SK-N-MC (cell line): ENCODE data around the gene PCDHGA9.
"Not testable (repeated sequence)": the region's sequence is repeated elsewhere in the genome, so short reads cannot be mapped to it uniquely, and the experiment has no call there.

Source experiments
- DNase-seq: peaks from one replicate; pipeline ENCODE4 v3.0.0-alpha.2; 2011; ENCODE audit warnings: low read depth, low spot score
- H3K27ac ChIP-seq: fragments of 200-600 bp; sonication (generic); 2 replicates; pipeline ENCODE4 v1.5.1; 2016; ENCODE audit warnings: mixed run types
- H3K36me3 ChIP-seq: fragments of 200-600 bp; sonication (generic); 2 replicates; pipeline ENCODE4 v1.6.1; 2017; ENCODE audit warnings: antibody characterized with exemption, low read length, mixed read lengths; ENCODE audit not compliant: insufficient read depth
- H3K4me3 ChIP-seq: fragments of 200-600 bp; sonication (generic); 2 replicates; pipeline ENCODE4 v1.5.1; 2016
- H3K9ac ChIP-seq: fragments of 200-600 bp; sonication (generic); 2 replicates; pipeline ENCODE4 v1.8.0; 2017; ENCODE audit warnings: mixed run types, mixed read lengths; ENCODE audit not compliant: insufficient read length
- H3K9me3 ChIP-seq: fragments of 200-600 bp; sonication (generic); 2 replicates; pipeline ENCODE4 v1.6.1; 2017; ENCODE audit warnings: low read depth, mild to moderate bottlenecking, antibody characterized with exemption, low read length, moderate library complexity, mixed read lengths
- EZH2 ChIP-seq: fragments of 200-600 bp; sonication (generic); IDR thresholded peaks from one replicate; pipeline ENCODE4 v1.6.1; 2017; ENCODE audit warnings: antibody characterized with exemption
- FOXP2 ChIP-seq: optimal IDR thresholded peaks from 2 replicates; pipeline ENCODE3; 2011; ENCODE audit warnings: mild to moderate bottlenecking, moderate library complexity; ENCODE audit not compliant: insufficient read depth; ENCODE audit errors: extremely low read length, control extremely low read depth
- POLR2AphosphoS5 ChIP-seq: IDR thresholded peaks from 2 replicates; pipeline ENCODE4 v1.6.1; 2012; ENCODE audit warnings: mild to moderate bottlenecking, low read depth, low read length, borderline replicate concordance

The PCDHGA9 gene

GRCh38 chr5:141411575-141411974, 9.0 kb downstream of the PCDHGA9 start:
- H3K27ac ChIP-seq: no peak overlapping the region
- H3K4me3 ChIP-seq: no peak overlapping the region
- DNase-seq: no peak
- H3K36me3 ChIP-seq: no peaks in the 10 kb centered on the region
- H3K9ac ChIP-seq: no peak overlapping the region
- no peaks in the 10 kb centered on the region for H3K9me3 ChIP-seq
- TF ChIP-seq FOXP2: no peak
- no peak for TF ChIP-seq EZH2
- no peak for TF ChIP-seq POLR2AphosphoS5

DNA sequence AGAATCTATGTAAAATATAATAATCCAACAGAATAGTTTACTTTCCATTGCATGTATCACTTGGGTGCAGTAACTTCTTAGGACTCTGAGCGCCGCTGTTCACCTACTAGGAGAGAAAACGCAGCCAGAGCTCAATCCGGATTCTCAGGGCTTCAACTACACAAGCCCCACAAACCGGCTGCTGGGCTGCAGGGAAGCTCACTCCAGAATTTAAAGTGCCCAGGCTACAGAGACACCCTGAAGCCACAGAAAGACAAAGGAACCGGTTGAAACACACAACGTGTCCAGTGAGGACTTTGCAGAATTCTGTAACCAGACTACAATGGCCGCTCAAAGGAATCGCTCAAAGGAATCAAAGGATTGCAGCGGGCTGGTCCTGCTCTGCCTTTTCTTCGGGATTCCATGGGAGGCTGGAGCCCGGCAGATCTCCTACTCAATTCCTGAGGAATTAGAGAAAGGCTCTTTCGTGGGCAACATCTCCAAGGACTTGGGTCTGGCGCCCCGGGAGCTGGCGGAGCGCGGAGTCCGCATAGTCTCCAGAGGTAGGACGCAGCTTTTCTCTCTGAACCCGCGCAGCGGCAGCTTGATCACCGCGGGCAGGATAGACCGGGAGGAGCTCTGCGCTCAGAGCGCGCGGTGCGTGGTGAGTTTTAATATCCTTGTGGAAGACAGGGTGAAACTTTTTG, 10.4 kb downstream of the PCDHGA9 start, which contains the start of gene PCDHGA10:
Gene PCDHGA10 (plus strand): TSS at position 134 of the 686 bp plus-strand sequence. CDS start 189 bp downstream, at position 323.
- DNase-seq: no peak
- H3K36me3 ChIP-seq: no peaks in the 10 kb centered on the region
- H3K27ac ChIP-seq: no peak within 1 kb of the TSS
- TF ChIP-seq POLR2AphosphoS5 (no peak), EZH2 (no peak), FOXP2 (no peak)
- no peak within 1 kb of the TSS for H3K4me3 ChIP-seq
- no peak within 1 kb of the TSS for H3K9ac ChIP-seq
- no peaks in the 10 kb centered on the region for H3K9me3 ChIP-seq

GRCh38 chr5:141413540-141414069, 11.0 kb downstream of the PCDHGA9 start:
- Histone ChIP-seq H3K4me3 (no peak overlapping the region), H3K9me3 (no peaks in the 10 kb centered on the region), H3K36me3 (no peaks in the 10 kb centered on the region), H3K27ac (no peak overlapping the region), H3K9ac (no peak overlapping the region)
- TF ChIP-seq EZH2 (no peak), FOXP2 (no peak), POLR2AphosphoS5 (no peak)
- no peak for DNase-seq

GRCh38 chr5:141414548-141415274, 12.1 kb downstream of the PCDHGA9 start:
- DNase-seq, H3K9me3 ChIP-seq: not testable (repeated sequence)

DNA sequence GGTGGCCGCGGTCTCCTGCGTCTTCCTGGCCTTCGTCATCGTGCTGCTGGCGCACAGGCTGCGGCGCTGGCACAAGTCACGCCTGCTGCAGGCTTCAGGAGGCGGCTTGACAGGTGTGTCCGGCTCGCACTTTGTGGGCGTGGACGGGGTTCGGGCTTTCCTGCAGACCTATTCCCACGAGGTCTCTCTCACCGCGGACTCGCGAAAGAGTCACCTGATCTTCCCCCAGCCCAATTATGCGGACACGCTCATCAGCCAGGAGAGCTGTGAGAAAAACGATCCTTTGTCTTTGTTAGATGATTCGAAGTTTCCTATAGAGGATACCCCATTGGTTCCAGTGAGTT, 12.7 kb downstream of the PCDHGA9 start:
- not testable (repeated sequence) for H3K4me3 ChIP-seq, H3K36me3 ChIP-seq, H3K27ac ChIP-seq, H3K9me3 ChIP-seq, H3K9ac ChIP-seq, DNase-seq

More at GRCh38 chr5:141414548-141415274, 12.1 kb downstream of the PCDHGA9 start:
- H3K4me3 ChIP-seq, H3K36me3 ChIP-seq, H3K27ac ChIP-seq, H3K9ac ChIP-seq: not testable (repeated sequence)

DNA sequence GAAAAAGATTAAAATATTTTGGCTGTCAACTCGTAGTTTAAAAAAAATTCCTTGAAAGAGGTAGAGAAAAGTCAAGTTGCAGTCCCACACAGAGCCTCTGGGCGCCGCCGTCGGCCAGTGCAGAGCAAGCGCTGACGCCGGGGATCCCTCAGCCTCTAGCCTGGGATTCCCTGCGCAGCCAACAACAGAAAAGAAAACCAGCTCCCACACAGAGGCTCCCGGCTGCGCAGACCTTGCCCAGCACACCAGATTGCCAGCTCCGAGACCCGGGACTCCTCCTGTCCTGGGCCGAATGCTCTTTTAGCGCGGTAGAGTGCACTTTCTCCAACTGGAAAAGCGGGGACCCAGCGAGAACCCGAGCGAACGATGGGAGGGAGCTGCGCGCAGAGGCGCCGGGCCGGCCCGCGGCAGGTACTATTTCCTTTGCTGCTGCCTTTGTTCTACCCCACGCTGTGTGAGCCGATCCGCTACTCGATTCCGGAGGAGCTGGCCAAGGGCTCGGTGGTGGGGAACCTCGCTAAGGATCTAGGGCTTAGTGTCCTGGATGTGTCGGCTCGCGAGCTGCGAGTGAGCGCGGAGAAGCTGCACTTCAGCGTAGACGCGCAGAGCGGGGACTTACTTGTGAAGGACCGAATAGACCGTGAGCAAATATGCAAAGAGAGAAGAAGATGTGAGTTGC, 15.1 kb downstream of the PCDHGA9 start, which contains the start of gene PCDHGB7:
Gene PCDHGB7 (plus strand): TSS at position 184 of the 679 bp plus-strand sequence. CDS start 183 bp downstream, at position 367.
- DNase-seq, H3K4me3 ChIP-seq, H3K36me3 ChIP-seq, H3K27ac ChIP-seq, H3K9me3 ChIP-seq, H3K9ac ChIP-seq: not testable (repeated sequence)

DNA sequence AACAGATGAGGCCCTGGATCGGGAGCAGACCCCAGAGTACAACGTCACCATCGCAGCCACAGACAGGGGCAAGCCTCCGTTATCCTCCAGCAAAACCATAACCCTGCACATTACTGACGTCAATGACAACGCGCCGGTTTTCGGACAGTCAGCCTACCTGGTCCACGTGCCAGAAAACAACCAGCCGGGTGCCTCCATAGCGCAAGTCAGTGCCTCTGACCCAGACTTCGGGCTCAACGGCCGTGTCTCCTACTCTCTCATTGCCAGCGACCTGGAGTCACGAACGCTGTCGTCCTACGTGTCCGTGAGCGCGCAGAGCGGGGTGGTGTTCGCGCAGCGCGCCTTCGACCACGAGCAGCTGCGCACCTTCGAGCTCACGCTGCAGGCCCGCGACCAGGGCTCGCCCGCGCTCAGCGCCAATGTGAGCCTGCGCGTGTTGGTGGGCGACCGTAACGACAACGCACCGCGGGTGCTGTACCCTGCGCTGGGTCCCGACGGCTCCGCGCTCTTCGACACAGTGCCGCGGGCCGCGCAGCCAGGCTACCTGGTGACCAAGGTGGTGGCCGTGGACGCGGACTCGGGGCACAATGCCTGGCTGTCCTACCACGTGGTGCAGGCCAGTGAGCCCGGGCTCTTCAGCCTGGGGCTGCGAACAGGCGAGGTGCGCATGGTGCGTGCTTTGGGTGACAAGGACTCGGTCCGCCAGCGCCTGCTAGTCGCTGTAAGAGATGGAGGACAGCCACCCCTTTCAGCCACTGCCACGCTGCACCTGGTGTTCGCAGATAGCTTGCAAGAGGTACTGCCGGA, 16.7 kb downstream of the PCDHGA9 start:
- no peak overlapping the region for H3K27ac ChIP-seq
- DNase-seq: no peak
- no peak overlapping the region for H3K9ac ChIP-seq
- no peaks in the 10 kb centered on the region; the same call in 1 of the 2 replicates for H3K36me3 ChIP-seq
- no peak overlapping the region for H3K4me3 ChIP-seq
- no peaks in the 10 kb centered on the region; the same call in 1 of the 2 replicates for H3K9me3 ChIP-seq
- TF ChIP-seq FOXP2 (no peak), POLR2AphosphoS5 (no peak), EZH2 (no peak)

DNA sequence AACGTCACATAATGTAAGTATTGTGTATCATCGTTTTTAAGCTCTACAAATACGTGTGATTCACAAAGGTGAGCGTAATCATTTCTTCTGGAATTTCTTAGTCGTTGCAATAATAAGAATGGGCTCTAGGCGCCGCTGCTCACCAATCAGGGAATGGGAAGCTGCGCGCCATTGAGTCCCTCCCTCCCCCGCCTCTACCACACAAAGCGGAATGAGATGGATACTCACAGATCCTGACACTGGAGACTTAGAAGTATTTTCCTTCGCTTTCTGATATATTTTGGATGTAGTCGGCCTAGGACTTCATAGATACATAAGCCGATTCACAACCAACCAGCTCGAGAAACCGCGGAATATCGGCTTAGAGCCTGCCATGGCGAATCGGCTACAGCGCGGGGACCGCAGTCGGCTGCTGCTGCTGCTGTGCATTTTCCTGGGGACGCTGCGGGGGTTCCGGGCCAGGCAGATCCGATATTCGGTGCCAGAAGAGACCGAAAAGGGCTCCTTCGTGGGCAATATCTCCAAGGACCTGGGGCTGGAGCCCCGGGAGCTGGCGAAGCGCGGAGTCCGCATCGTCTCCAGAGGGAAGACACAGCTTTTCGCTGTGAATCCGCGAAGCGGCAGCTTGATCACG, 18.4 kb downstream of the PCDHGA9 start, which contains the start of gene PCDHGA11:
Gene PCDHGA11 (plus strand): TSS at position 197 of the 634 bp plus-strand sequence. CDS start 177 bp downstream, at position 374.
- peak within 1 kb of the TSS; percentile 63 for H3K9ac ChIP-seq
- TF ChIP-seq FOXP2: no peak
- TF ChIP-seq POLR2AphosphoS5: no peak
- no peak for TF ChIP-seq EZH2
- H3K27ac ChIP-seq: 0 out of 2 replicates have a peak within 1 kb of the TSS, but pooled peaks have one; percentile 19
- peak; percentile 55 for DNase-seq
- no peaks in the 10 kb centered on the region; the same call in 1 of the 2 replicates for H3K9me3 ChIP-seq
- H3K36me3 ChIP-seq: peaks cover 6% of the 10 kb centered on the region; the same call in 1 of the 2 replicates
- peak within 1 kb of the TSS; percentile 76 for H3K4me3 ChIP-seq
